H9 (cell line): ENCODE data around the gene ZNF146. TPM values are rescaled to one million over a fixed set of nuclear protein-coding genes. Genes with fewer than 3 reads are reported as not detected.
"Not testable (repeated sequence)": the region's sequence is repeated elsewhere in the genome, so short reads cannot be mapped to it uniquely, and the experiment has no call there.

Experiments
- DNase-seq: peaks from one replicate; pipeline ENCODE4 v3.0.0-alpha.2; 2017
- H2AFZ ChIP-seq: one replicate; pipeline ENCODE4 v1.6.1; 2013; ENCODE audit warnings: mild to moderate bottlenecking, low read length, control low read depth, moderate library complexity
- H2AK5ac ChIP-seq: 2 replicates; pipeline ENCODE4 v1.6.1; 2013; ENCODE audit warnings: low read length, control low read depth, mixed read lengths; ENCODE audit not compliant: insufficient read length
- H2BK120ac ChIP-seq: one replicate; pipeline ENCODE4 v1.6.1; 2013; ENCODE audit warnings: low read depth, mild to moderate bottlenecking, low read length, control low read depth, inconsistent platforms; ENCODE audit not compliant: poor library complexity, severe bottlenecking
- H2BK12ac ChIP-seq: 2 replicates; pipeline ENCODE4 v1.6.1; 2013; ENCODE audit warnings: low read length, control low read depth, mixed read lengths, low read depth; ENCODE audit not compliant: insufficient read length
- H2BK15ac ChIP-seq: 2 replicates; pipeline ENCODE4 v1.6.1; 2013; ENCODE audit warnings: low read depth, low read length, control low read depth
- H2BK20ac ChIP-seq: one replicate; pipeline ENCODE4 v1.6.1; 2013; ENCODE audit warnings: low read depth, mild to moderate bottlenecking, low read length, control low read depth, inconsistent platforms; ENCODE audit not compliant: poor library complexity, severe bottlenecking
- H2BK5ac ChIP-seq: 2 replicates; pipeline ENCODE4 v1.6.1; 2013; ENCODE audit warnings: low read length, control low read depth, mixed read lengths; ENCODE audit not compliant: insufficient read length
- H3K14ac ChIP-seq: 2 replicates; pipeline ENCODE4 v1.6.1; 2013; ENCODE audit warnings: low read length, control low read depth; ENCODE audit not compliant: insufficient read depth
- H3K18ac ChIP-seq: 2 replicates; pipeline ENCODE4 v1.6.1; 2013; ENCODE audit warnings: low read depth, mild to moderate bottlenecking, mixed read lengths, low read length, control low read depth; ENCODE audit not compliant: insufficient read length
- H3K23ac ChIP-seq: 2 replicates; pipeline ENCODE4 v1.6.1; 2013; ENCODE audit warnings: low read length, control low read depth, mixed read lengths, low read depth; ENCODE audit not compliant: insufficient read length
- H3K23me2 ChIP-seq: 2 replicates; pipeline ENCODE4 v1.6.1; 2013; ENCODE audit warnings: low read depth, mild to moderate bottlenecking, mixed read lengths, low read length, control low read depth; ENCODE audit not compliant: insufficient read length, poor library complexity, severe bottlenecking
- H3K27ac ChIP-seq: 2 replicates; pipeline ENCODE4 v1.5.1; 2013; ENCODE audit warnings: low read length, control low read depth, mixed read lengths, low read depth; ENCODE audit not compliant: insufficient read length
- H3K27me3 ChIP-seq: 2 replicates; pipeline ENCODE4 v1.6.1; 2013; ENCODE audit warnings: low read length, control low read depth, inconsistent platforms; ENCODE audit not compliant: insufficient read depth
- H3K4ac ChIP-seq: 2 replicates; pipeline ENCODE4 v1.6.1; 2013; ENCODE audit warnings: low read depth, mild to moderate bottlenecking, control low read depth, inconsistent platforms, low read length, moderate library complexity
- H3K4me1 ChIP-seq: 2 replicates; pipeline ENCODE4 v1.6.1; 2013; ENCODE audit warnings: low read length, control low read depth, inconsistent platforms; ENCODE audit not compliant: insufficient read depth
- H3K4me2 ChIP-seq: 2 replicates; pipeline ENCODE4 v1.6.1; 2013; ENCODE audit warnings: low read length, control low read depth, mixed read lengths; ENCODE audit not compliant: insufficient read length, insufficient read depth
- H3K56ac ChIP-seq: 2 replicates; pipeline ENCODE4 v1.6.1; 2013; ENCODE audit warnings: low read depth, mild to moderate bottlenecking, mixed read lengths, low read length, control low read depth; ENCODE audit not compliant: insufficient read length
- H3K79me1 ChIP-seq: 2 replicates; pipeline ENCODE4 v1.6.1; 2013; ENCODE audit warnings: low read depth, mild to moderate bottlenecking, moderate library complexity, low read length, control low read depth, inconsistent platforms; ENCODE audit not compliant: insufficient read depth, poor library complexity, severe bottlenecking
- H3K79me2 ChIP-seq: 2 replicates; pipeline ENCODE4 v1.6.1; 2013; ENCODE audit warnings: low read length, control low read depth, inconsistent platforms; ENCODE audit not compliant: insufficient read depth
- H3K9ac ChIP-seq: 2 replicates; pipeline ENCODE4 v1.6.1; 2013; ENCODE audit warnings: low read length, control low read depth, mixed read lengths; ENCODE audit not compliant: insufficient read length; ENCODE audit errors: extremely low read depth
- H3K9me3 ChIP-seq: one replicate; pipeline ENCODE4 v1.6.1; 2013; ENCODE audit warnings: low read depth, low read length, inconsistent platforms; ENCODE audit not compliant: control insufficient read depth
- H3T11ph ChIP-seq: one replicate; pipeline ENCODE4 v1.6.1; 2013; ENCODE audit warnings: mild to moderate bottlenecking, low read length, control low read depth, inconsistent platforms
- H4K20me1 ChIP-seq: one replicate; pipeline ENCODE4 v1.6.1; 2013; ENCODE audit not compliant: control insufficient read depth, insufficient read length, insufficient read depth
- H4K5ac ChIP-seq: 2 replicates; pipeline ENCODE4 v1.6.1; 2013; ENCODE audit warnings: low read depth, mild to moderate bottlenecking, mixed read lengths, low read length, control low read depth; ENCODE audit not compliant: insufficient read length
- H4K8ac ChIP-seq: replicated peaks from 2 replicates; pipeline ENCODE4 v1.6.1; 2013; ENCODE audit warnings: low read length, control low read depth, mixed read lengths, low read depth; ENCODE audit not compliant: insufficient read length
- H4K91ac ChIP-seq: 2 replicates; pipeline ENCODE4 v1.6.1; 2013; ENCODE audit warnings: low read depth, mild to moderate bottlenecking, moderate library complexity, mixed read lengths, low read length, control low read depth; ENCODE audit not compliant: insufficient read length
- H3K27ac Mint-ChIP-seq, 3 experiments: 2 replicates in 2 of 3; 3 replicates in 1 of 3; pipeline ENCODE4 v1.8.0; 2020 to 2021; ENCODE audit warnings: mixed read lengths in 3 of 3, mild to moderate bottlenecking in 1 of 3, moderate library complexity in 1 of 3
- H3K27me3 Mint-ChIP-seq: 2 replicates; pipeline ENCODE4 v1.8.0; 2021; ENCODE audit warnings: low read depth, mild to moderate bottlenecking, moderate library complexity, mixed read lengths
- H3K36me3 Mint-ChIP-seq, 3 experiments: 2 replicates in 2 of 3; 3 replicates in 1 of 3; pipeline ENCODE4 v1.8.0; 2020 to 2021; ENCODE audit warnings: low read depth in 3 of 3, mixed read lengths in 3 of 3; ENCODE audit not compliant: insufficient read depth in 1 of 3
- H3K4me1 Mint-ChIP-seq, 2 experiments: 2 replicates each; pipeline ENCODE4 v1.8.0; 2020; ENCODE audit warnings: mixed read lengths in 2 of 2
- H3K4me3 Mint-ChIP-seq, 2 experiments: 2 replicates in 1 of 2; 3 replicates in 1 of 2; pipeline ENCODE4 v1.8.0; 2020 to 2021; ENCODE audit warnings: mild to moderate bottlenecking in 2 of 2, mixed read lengths in 2 of 2, moderate library complexity in 1 of 2
- H3K9me3 Mint-ChIP-seq, 2 experiments: 2 replicates in 1 of 2; 3 replicates in 1 of 2; pipeline ENCODE4 v1.8.0; 2020; ENCODE audit warnings: mild to moderate bottlenecking in 2 of 2, mixed read lengths in 2 of 2, moderate library complexity in 1 of 2
- CTCF ChIP-seq: fragments of 200-600 bp; sonication (generic); conservative IDR thresholded peaks from 3 replicates; pipeline ENCODE4 v1.8.0; 2021; ENCODE audit warnings: antibody characterized with exemption, mild to moderate bottlenecking
- WGBS: extraction: QIAGEN DNeasy Blood & Tissue Kit; methylation state at CpG from one replicate; pipeline ENCODE4 v1.1.7; 2013; ENCODE audit warnings: missing lambda C conversion rate, low lambda C conversion rate, mixed read lengths; ENCODE audit not compliant: insufficient read length; ENCODE audit errors: extremely low coverage; 5-methylcytosine and 5-hydroxymethylcytosine counted together
- total RNA-seq: library from RNA; stranded (reverse); gene quantifications from 2 replicates; pipeline ENCODE4 v1.2.1, GENCODE V29; 2021

The ZNF146 gene
- total RNA-seq, 1 experiment from 2014 or later, result 166 TPM

GRCh38 chr19:36183245-36183628 lies 31.7 kb upstream of the ZNF146 start:
- Histone ChIP-seq H3K9ac (no peak overlapping the region), H4K5ac (peak overlapping the region; percentile 23), H3K27ac (peak overlapping the region; percentile 32), H3K4me2 (no peak overlapping the region), H2BK12ac (no peak overlapping the region), H4K8ac (no peak overlapping the region), H3K18ac (no peak overlapping the region), H3K9me3 (no peaks in the 10 kb centered on the region), H3T11ph (no peak overlapping the region), H2BK15ac (no peak overlapping the region), H3K4me1 (peaks cover 4% of the 10 kb centered on the region; the same call in 1 of the 2 replicates), H3K23ac (no peak overlapping the region), H2BK20ac (no peak overlapping the region), H3K27me3 (no peaks in the 10 kb centered on the region), H2AFZ (no peak overlapping the region), H3K4ac (no peak overlapping the region), H3K14ac (no peak overlapping the region), H3K23me2 (no peaks in the 10 kb centered on the region), H2AK5ac (no peak overlapping the region), H4K20me1 (no peaks in the 10 kb centered on the region), H3K56ac (no peak overlapping the region), H2BK120ac (no peak overlapping the region), H4K91ac (no peak overlapping the region), H2BK5ac (no peak overlapping the region), H3K79me1 (no peaks in the 10 kb centered on the region), H3K79me2 (no peaks in the 10 kb centered on the region)
- H3K9me3 Mint-ChIP-seq, result no peaks in the 10 kb centered on the region
- peak; percentile 32 for DNase-seq
- WGBS, result no CpG with 5 or more reads among the region's 10 CpGs
- no peaks in the 10 kb centered on the region for H3K27me3 Mint-ChIP-seq
- peaks cover 6 to 17% of the 10 kb centered on the region in 2 experiments; a peak in 3 of 4 replicates for H3K4me1 Mint-ChIP-seq
- no peaks in the 10 kb centered on the region for H3K36me3 Mint-ChIP-seq
- H3K4me3 Mint-ChIP-seq, result no peak overlapping the region
- no peak for TF ChIP-seq CTCF
- H3K27ac Mint-ChIP-seq, result peak overlapping the region; percentile 12 to 50 (median 41); a peak in 4 of 7 replicates

- not testable (repeated sequence) for H3K27ac Mint-ChIP-seq, H3K14ac ChIP-seq, H3K4me3 Mint-ChIP-seq, H4K20me1 ChIP-seq, H3K23me2 ChIP-seq, H3K23ac ChIP-seq, H4K91ac ChIP-seq, H3K9ac ChIP-seq, H2AK5ac ChIP-seq, H3K4me1 ChIP-seq, H2BK5ac ChIP-seq, H2BK120ac ChIP-seq, H3K56ac ChIP-seq, H3K9me3 ChIP-seq, H3T11ph ChIP-seq, DNase-seq, H2AFZ ChIP-seq, H2BK20ac ChIP-seq, H4K8ac ChIP-seq, H3K36me3 Mint-ChIP-seq, H3K27me3 ChIP-seq, H2BK12ac ChIP-seq, H2BK15ac ChIP-seq, H3K79me1 ChIP-seq, H3K27me3 Mint-ChIP-seq, H3K9me3 Mint-ChIP-seq, H3K4ac ChIP-seq, H4K5ac ChIP-seq, H3K27ac ChIP-seq, H3K79me2 ChIP-seq, H3K18ac ChIP-seq, H3K4me2 ChIP-seq
- WGBS, result no CpG with 5 or more reads among the region's 5 CpGs
- peaks cover 6 to 17% of the 10 kb centered on the region in 2 experiments; a peak in 3 of 4 replicates for H3K4me1 Mint-ChIP-seq
Measured at GRCh38 chr19:36186722-36187121, 28.2 kb upstream of the ZNF146 start.
